ENCODE results near the gene ABT1. TPM values are rescaled to one million over a fixed set of nuclear protein-coding genes. Genes with fewer than 3 reads are reported as not detected.

Gene ABT1
- total RNA-seq, 2 donors from 2014 or later, result 3.0 to 8.8 TPM

DNA sequence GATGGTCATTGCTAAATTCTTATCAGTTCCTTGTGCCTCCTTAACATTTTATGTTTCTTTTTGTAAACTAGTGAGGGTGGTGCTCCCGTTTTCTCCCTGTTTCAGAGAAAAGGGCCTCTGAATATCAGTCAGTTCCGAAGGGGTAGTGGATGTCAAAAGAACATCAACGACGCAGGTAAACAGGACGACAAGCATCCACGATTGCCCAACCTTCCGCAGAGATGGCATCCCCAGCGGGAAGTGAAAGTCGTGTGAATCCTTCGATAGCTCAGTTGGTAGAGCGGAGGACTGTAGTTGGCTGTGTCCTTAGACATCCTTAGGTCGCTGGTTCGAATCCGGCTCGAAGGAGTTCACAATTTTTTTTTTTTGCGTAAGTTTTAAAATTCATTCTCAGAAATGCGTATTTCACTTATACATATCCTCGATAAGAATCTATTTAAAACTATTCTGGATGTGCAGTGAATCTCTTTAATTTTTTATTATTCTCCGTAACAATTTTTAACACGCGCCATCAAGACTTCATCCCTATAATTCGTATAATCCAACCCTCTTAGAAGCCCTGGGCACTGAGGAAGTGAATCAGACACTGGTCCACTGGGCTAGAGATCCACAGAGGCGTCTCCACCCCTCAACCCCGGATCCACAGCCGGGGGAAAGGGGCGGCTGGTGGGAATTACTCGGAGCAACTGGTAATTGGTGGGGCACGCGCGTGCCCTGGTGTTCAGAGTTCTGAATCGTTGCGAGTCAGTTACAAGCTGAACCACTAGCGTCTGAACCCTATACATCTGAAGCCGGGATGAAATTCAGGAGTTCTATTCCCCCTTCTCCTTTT lies 27.9 kb upstream of the ABT1 start:
- H3K27me3 ChIP-seq, result no peaks in the 10 kb centered on the region
- H3K4me3 ChIP-seq, result peak overlapping the region in 1 of 2 donors; percentile 7
- ATAC-seq (peak; percentile 73), DNase-seq (peak; percentile 91 to 93 (median 92))
- H3K36me3 ChIP-seq (replicated peaks in 1 of 2; ENCODE audit: insufficient read depth in 1 of 2, low read depth in 2 of 2), result no peaks in the 10 kb centered on the region
- 2 to 5% methylated on average over 33 to 34 of the region's 34 CpGs for WGBS, 2 donors
- TF ChIP-seq POLR2A (IDR thresholded peaks at IDR 0.05), result peak in 1 of 3 donors; percentile 12
- TF ChIP-seq, protein P1, sequence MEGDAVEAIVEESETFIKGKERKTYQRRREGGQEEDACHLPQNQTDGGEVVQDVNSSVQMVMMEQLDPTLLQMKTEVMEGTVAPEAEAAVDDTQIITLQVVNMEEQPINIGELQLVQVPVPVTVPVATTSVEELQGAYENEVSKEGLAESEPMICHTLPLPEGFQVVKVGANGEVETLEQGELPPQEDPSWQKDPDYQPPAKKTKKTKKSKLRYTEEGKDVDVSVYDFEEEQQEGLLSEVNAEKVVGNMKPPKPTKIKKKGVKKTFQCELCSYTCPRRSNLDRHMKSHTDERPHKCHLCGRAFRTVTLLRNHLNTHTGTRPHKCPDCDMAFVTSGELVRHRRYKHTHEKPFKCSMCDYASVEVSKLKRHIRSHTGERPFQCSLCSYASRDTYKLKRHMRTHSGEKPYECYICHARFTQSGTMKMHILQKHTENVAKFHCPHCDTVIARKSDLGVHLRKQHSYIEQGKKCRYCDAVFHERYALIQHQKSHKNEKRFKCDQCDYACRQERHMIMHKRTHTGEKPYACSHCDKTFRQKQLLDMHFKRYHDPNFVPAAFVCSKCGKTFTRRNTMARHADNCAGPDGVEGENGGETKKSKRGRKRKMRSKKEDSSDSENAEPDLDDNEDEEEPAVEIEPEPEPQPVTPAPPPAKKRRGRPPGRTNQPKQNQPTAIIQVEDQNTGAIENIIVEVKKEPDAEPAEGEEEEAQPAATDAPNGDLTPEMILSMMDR (IDR thresholded peaks at IDR 0.05), result peak in 1 of 7 experiments; percentile 10
- H3K9me3 ChIP-seq, result no peaks in the 10 kb centered on the region
- peaks cover 17% of the 10 kb centered on the region for H3K4me1 ChIP-seq
- peak overlapping the region in 2 of 4 donors; percentile 13 to 47 for H3K27ac ChIP-seq
- intact Hi-C loops (cut with DNase I), result no loop called here

DNA sequence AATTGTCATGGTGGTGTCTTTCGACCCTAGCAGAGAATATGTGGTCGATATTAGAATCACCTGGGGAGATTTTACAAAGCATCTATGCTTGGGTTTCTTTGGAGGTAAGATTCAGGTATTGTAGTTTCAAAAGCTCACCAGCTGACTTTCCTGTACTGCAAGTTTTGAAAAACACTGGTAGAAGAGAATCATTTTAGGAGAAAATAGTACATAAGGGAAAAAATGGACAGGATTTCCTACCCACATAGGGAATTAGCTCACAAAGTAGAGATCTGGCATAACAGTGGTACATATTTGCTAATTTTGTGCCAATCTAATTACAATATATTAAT lies 27.4 kb upstream of the ABT1 start:
- Histone ChIP-seq H3K36me3 (replicated peaks in 1 of 2; ENCODE audit: insufficient read depth in 1 of 2, low read depth in 2 of 2) (no peaks in the 10 kb centered on the region), H3K27ac (no peak overlapping the region), H3K27me3 (no peaks in the 10 kb centered on the region), H3K4me1 (peaks cover 17% of the 10 kb centered on the region), H3K4me3 (no peak overlapping the region), H3K9me3 (no peaks in the 10 kb centered on the region)
- WGBS, 2 donors, result 0 to 12% methylated on average over 2 of the region's 2 CpGs
- DNase-seq (no peak), ATAC-seq (no peak)
- intact Hi-C loops (cut with DNase I), result no loop called here
- no peak for TF ChIP-seq POLR2A (IDR thresholded peaks at IDR 0.05)
- TF ChIP-seq, protein P1 (IDR thresholded peaks at IDR 0.05), result no peak

DNA sequence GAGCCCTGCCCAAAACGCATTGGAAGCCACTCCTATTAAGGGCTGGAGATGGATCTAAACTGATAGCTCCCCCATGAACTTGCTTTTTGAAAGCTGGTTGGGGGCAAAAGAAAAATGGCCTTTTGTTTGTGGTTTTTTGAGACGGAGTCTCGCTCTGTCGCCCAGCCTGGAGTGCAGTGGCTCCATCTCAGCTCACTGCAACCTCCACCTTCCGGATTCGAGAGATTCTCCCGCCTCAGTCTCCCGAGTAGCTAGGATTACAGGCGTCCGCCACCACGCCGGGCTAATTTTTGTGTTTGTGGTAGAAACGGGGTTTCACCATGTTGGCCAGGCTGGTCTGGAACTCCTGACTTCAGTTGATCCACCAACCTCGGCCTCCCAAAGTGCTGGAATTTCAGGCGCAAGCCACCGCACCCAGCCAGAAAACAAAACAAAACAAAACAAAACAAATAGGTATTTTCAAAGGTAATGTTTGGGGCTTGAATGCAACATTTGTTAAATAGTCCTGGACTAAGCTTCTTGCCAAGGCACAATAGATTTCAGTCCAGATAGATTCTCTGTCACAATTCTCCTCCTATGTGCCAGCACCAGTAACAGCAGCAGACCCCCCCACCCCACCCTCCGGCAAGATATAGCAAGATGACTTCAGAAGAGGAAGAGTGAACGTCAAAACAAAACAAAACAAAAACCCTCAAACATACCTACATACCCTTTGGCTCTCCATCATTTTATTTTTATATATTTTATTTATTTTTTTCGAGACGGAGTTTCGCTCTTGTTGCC lies 26.5 kb upstream of the ABT1 start:
- TF ChIP-seq POLR2A (IDR thresholded peaks at IDR 0.05), result no peak
- TF ChIP-seq, protein P1 (IDR thresholded peaks at IDR 0.05), result no peak
- Histone ChIP-seq H3K4me1 (peaks cover 17% of the 10 kb centered on the region), H3K27ac (no peak overlapping the region), H3K36me3 (replicated peaks in 1 of 2; ENCODE audit: insufficient read depth in 1 of 2, low read depth in 2 of 2) (no peaks in the 10 kb centered on the region), H3K27me3 (no peaks in the 10 kb centered on the region), H3K4me3 (no peak overlapping the region), H3K9me3 (no peaks in the 10 kb centered on the region)
- intact Hi-C loops (cut with DNase I), result no loop called here
- ATAC-seq (no peak), DNase-seq (no peak)
- WGBS, 2 donors, result 72 to 83% methylated on average over 21 of the region's 21 CpGs

DNA sequence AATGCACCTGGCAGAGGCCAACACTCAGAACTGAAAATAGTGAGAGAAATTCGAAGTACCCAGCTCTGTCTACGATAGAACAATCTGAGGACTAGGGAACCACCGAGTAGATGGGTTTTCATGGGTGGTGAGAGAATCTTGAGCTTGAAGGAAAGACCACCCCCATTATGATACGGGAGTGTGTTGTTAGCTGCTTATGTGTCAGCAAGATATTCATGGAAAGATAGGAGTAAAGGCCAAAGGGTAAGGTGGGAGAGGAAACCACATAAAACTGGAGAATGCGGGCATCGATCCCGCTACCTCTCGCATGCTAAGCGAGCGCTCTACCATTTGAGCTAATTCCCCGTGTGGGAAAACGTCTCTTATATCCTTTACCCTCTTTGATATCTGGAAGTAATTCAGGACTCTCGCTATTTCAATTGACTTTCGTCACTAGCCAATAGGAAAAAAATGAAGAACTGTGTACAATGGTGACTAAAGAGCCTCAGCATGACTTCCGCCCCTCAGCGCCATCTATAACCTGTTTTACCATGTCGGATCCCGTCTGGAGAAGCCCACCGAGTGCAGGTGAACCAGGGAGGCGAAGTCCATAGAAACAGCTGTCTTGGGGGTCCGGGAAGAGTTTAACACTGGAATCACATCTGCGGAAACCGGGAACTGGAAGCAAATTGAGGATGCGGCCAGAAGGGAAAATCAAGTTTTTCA lies 25.0 kb upstream of the ABT1 start:
- Histone ChIP-seq H3K4me3 (peak overlapping the region in 1 of 2 donors; percentile 31), H3K36me3 (replicated peaks in 1 of 2; ENCODE audit: insufficient read depth in 1 of 2, low read depth in 2 of 2) (no peaks in the 10 kb centered on the region), H3K27me3 (no peaks in the 10 kb centered on the region), H3K4me1 (peaks cover 17% of the 10 kb centered on the region), H3K9me3 (no peaks in the 10 kb centered on the region), H3K27ac (peak overlapping the region; percentile 32 to 84 (median 52))
- DNase-seq (peak; percentile 64 to 82 (median 76)), ATAC-seq (peak; percentile 84)
- 2 to 3% methylated on average over 24 of the region's 24 CpGs for WGBS, 2 donors
- intact Hi-C loops (cut with DNase I), result no loop called here
- TF ChIP-seq, protein P1 (IDR thresholded peaks at IDR 0.05), result peak in 1 of 7 experiments; percentile 7
- peak in 2 of 3 donors; percentile 40 to 51 for TF ChIP-seq POLR2A (IDR thresholded peaks at IDR 0.05)
